Activated T-cell treated with anti-CD3 and anti-CD28 coated beads, Interleukin-2, amount 50 U/mL, for 24 hours (primary cell): ENCODE data around the gene GTF3C2.
"Not testable (repeated sequence)": the region's sequence is repeated elsewhere in the genome, so short reads cannot be mapped to it uniquely, and the experiment has no call there.

Experiments
- DNase-seq: peaks from one replicate; pipeline ENCODE4 v3.0.0-alpha.2; 2020
- H3K27ac Mint-ChIP-seq: 2 replicates; pipeline ENCODE4 v1.8.0; 2020; ENCODE audit warnings: mild to moderate bottlenecking, mixed read lengths
- H3K27me3 Mint-ChIP-seq: 2 replicates; pipeline ENCODE4 v1.8.0; 2020; ENCODE audit warnings: mixed read lengths
- H3K36me3 Mint-ChIP-seq: 2 replicates; pipeline ENCODE4 v1.8.0; 2020; ENCODE audit warnings: low read depth, mixed read lengths
- H3K4me1 Mint-ChIP-seq: 2 replicates; pipeline ENCODE4 v1.8.0; 2020; ENCODE audit warnings: low read depth, mixed read lengths
- H3K4me3 Mint-ChIP-seq: 2 replicates; pipeline ENCODE4 v1.8.0; 2020; ENCODE audit warnings: mild to moderate bottlenecking, moderate library complexity, mixed read lengths
- H3K9me3 Mint-ChIP-seq: 2 replicates; pipeline ENCODE4 v1.8.0; 2020; ENCODE audit warnings: mixed read lengths

Gene GTF3C2

DNA sequence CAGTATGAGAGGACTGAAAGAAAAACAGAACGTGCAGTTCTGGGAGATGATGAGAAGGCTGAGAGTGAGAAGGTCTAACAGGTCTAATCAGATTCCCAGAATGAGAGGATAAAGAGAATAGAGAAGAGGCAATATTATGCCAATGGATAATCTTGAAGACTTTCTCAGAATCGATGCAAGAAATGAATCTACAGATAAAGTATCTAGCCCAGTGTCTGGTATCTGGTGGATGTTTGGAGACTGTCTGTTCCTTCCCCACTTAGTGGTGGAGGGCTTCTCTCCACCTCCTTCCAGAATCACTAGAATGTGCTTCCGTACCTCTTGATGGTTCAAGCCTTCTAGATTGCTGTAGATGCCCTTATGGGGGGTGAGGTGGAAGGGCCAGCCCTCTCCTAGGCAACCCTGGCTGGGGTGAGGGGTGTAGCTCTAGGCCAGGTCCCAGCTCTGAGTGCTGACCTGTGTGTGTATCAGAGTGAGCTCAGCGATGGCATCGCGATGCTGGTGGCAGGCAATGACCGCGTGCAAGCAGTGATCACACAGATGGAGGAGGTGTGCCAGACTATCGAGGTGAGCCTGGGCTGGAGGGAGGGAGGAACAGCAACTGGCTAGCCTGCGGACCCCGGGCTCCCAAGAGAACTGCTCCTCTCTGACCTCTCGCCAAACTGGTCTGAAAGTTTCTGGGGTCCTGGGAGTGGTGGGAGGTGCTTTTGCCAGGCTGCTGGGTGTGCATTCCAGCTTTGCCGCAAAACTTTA lies 51.9 kb downstream of the GTF3C2 start:
- Mint-ChIP-seq H3K9me3 (no peaks in the 10 kb centered on the region), H3K4me3 (no peak overlapping the region), H3K27ac (no peak overlapping the region), H3K36me3 (peaks cover 11% of the 10 kb centered on the region), H3K27me3 (peaks cover 42% of the 10 kb centered on the region), H3K4me1 (peaks cover 12% of the 10 kb centered on the region)
- no peak for DNase-seq

DNA sequence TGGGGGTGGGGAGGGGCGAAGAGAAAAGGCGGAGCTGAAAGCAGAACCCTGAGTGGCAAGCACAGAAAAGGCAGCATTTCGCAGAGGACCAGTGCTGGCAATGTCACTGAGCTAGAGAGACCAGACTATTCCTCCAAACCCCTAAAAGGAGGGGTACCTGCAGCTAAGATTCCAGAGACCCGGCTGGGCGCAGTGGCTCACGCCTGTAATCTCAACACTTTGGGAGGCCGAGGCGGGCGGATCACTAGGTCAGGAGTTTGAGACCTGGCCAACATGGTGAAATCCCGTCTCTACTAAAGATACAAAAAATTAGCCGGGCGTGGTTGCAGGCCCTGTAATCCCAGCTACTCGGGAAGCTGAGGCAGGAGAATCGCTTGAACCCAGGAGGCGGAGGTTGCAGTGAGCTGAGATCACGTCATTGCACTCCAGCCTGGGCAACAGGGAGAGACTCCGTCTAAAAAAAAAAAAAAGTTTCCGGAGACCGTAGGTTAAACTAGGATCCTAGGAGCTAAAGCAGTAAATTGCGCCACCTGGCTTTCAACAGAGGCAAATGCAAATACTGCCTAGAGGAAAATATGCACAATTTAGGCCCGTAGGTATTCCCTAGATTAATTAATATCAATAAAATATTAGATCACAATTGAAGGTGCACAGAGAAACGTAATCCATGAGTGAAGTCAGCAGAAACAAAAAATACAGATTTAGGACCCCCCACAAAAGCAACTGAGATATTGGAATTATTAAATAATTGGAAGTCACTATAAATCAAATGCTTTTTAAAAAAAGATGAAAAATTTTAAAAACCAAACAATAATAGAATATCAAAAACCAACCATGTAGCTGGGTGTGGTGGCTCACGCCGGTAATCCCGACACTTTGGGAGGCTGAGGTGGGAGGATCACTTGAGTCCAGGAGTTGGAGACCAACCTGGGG lies 53.2 kb downstream of the GTF3C2 start:
- peak overlapping the region; percentile 14 for H3K27ac Mint-ChIP-seq
- H3K4me1 Mint-ChIP-seq, result peaks cover 12% of the 10 kb centered on the region
- peak; percentile 60 for DNase-seq
- H3K27me3 Mint-ChIP-seq, result peaks cover 45% of the 10 kb centered on the region
- peak overlapping the region; percentile 60 for H3K4me3 Mint-ChIP-seq
- no peaks in the 10 kb centered on the region for H3K9me3 Mint-ChIP-seq
- peaks cover under 1% of the 10 kb centered on the region for H3K36me3 Mint-ChIP-seq

DNA sequence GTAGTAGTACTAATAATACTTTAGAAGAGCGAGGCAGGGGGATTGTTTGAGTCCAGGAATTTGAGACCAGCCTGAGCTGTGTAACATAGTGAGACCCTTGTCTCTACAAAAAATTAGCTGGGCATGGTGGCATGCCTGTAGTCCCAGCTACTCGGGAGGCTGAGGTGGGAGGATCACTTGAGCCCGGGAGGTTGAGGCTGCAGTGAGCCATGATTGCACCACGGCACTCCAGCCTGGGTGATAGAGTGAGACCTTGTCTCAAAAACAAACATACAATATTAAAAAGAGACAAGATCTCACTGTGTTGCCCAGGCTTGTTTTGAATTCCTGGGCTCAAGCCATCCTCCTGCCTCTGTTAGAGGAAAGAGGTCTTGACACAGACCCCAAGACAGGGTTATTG lies 56.0 kb downstream of the GTF3C2 start:
- not testable (repeated sequence) for DNase-seq, H3K9me3 Mint-ChIP-seq, H3K4me1 Mint-ChIP-seq, H3K27ac Mint-ChIP-seq, H3K36me3 Mint-ChIP-seq, H3K4me3 Mint-ChIP-seq
- peaks cover 30% of the 10 kb centered on the region for H3K27me3 Mint-ChIP-seq

DNA sequence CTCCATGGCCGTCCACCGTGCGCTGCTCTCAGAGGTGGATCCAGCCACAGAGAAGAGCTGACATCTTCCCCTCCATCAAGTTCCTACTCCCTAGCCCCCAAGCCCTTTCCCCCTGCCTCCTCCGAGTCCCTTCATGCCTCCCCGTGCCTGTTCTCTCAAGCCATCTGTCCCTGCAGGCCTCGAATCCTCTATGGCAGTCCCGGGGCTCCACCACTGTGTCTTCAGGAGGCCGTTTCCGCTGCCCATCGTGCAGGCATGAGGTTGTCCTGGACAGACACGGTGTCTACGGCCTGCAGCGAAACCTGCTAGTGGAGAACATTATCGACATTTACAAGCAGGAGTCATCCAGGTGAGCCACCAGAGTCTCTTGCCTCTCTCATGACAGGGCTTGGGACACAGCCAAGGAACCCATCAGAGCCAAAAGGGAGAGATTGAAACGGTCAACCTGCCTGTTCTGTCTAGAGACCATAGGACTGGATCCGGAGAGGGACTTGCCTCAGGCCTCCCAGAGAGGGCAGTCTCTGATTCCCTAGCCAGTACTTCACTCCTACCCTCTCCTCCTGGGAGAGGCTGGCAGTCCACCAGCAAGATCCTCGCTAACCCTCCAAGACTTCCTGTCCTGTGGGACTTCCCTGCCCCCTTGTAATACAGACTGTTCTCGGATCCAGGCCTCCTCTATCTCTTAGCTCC lies 58.0 kb downstream of the GTF3C2 start:
- Mint-ChIP-seq H3K27me3 (peaks cover 16% of the 10 kb centered on the region), H3K4me1 (peaks cover 5% of the 10 kb centered on the region), H3K9me3 (no peaks in the 10 kb centered on the region), H3K27ac (no peak overlapping the region), H3K36me3 (no peaks in the 10 kb centered on the region), H3K4me3 (no peak overlapping the region)
- no peak for DNase-seq

DNA sequence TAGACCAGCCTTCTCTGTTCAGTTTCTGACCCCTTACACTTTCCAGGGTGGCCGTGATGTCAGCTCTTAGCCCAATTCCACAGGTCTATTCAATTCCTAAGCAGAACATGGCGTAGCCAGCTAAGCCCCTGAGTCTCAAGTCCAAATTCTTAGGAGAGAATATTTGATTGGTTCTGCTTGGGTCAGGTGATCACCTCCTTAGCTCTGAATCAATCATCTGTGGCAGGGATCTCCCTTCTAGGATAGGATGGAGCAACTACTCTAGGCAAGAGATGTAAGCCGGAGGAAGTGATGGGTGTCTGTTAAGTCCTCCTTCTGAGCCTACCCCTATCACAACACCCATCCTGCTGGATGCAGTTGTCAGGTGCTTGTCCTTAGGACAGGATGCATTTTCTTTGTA lies 59.4 kb downstream of the GTF3C2 start:
- Mint-ChIP-seq H3K27me3 (peaks cover 24% of the 10 kb centered on the region), H3K9me3 (no peaks in the 10 kb centered on the region), H3K36me3 (no peaks in the 10 kb centered on the region), H3K27ac (no peak overlapping the region), H3K4me3 (no peak overlapping the region), H3K4me1 (no peaks in the 10 kb centered on the region)
- no peak for DNase-seq

DNA sequence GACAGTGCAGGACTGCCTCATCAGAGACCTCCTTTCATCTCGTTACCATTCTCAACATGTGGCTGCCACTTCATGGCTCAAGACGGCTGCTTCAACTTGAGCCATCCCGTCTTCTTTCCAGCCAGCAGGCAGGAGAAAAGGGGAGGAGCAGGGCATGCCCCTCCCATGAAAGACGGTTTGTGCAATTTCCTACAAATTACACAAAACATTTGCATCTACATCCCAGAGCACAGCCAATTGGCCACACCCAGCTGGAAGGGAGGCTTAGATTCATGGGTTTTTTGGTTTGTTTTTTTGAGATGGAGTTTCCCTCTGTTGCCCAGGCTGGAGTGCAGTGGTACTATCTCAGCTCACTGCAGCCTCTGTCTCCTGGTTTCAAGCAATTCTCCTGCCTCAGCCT lies 60.1 kb downstream of the GTF3C2 start:
- Mint-ChIP-seq H3K4me1 (no peaks in the 10 kb centered on the region), H3K27ac (no peak overlapping the region), H3K36me3 (no peaks in the 10 kb centered on the region), H3K27me3 (peaks cover 32% of the 10 kb centered on the region), H3K9me3 (no peaks in the 10 kb centered on the region), H3K4me3 (no peak overlapping the region)
- DNase-seq, result no peak

DNA sequence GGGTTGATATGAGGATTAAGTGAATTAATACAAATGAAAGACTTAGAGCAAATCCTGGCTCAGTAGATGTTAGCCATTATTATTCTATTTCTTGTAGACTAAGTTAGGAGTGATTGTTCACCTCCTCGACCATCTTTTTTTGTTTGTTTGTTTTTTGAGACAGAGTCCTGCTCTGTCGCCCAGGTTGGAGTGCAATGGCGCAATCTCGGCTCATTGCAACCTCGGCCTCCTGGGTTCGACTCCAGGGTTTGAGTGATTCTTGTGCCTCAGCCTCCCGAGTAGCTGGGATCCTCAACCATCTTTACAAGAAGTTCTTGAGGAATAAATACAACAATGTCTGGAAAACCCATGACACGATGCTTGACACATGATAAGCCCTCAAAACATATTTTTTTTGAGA lies 61.6 kb downstream of the GTF3C2 start:
- Mint-ChIP-seq H3K4me1 (no peaks in the 10 kb centered on the region), H3K27me3 (peaks cover 33% of the 10 kb centered on the region), H3K9me3 (no peaks in the 10 kb centered on the region), H3K27ac (no peak overlapping the region), H3K4me3 (no peak overlapping the region), H3K36me3 (no peaks in the 10 kb centered on the region)
- no peak for DNase-seq

DNA sequence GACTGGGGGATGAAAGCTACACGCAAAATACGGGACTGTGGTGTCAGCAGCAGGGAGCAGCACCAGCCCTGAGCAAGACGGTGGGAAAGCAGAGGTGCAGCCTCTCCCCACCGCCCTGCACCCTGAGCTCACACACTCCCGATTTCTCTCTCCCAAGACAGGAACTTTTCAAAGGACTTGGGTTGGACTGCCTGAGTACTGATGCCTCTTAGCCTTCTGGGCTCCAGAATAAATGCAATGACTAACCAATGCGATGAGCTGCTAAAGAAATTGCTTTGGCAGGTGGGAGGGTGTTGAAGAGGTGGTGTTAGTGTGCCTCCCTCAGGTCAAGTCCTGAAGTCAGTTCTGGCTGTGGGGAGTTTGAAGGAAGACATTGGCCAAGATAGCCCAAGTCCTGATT lies 64.7 kb downstream of the GTF3C2 start:
- DNase-seq, result no peak
- Mint-ChIP-seq H3K9me3 (no peaks in the 10 kb centered on the region), H3K27ac (no peak overlapping the region), H3K4me3 (no peak overlapping the region), H3K27me3 (peaks cover 24% of the 10 kb centered on the region), H3K4me1 (no peaks in the 10 kb centered on the region), H3K36me3 (no peaks in the 10 kb centered on the region)

DNA sequence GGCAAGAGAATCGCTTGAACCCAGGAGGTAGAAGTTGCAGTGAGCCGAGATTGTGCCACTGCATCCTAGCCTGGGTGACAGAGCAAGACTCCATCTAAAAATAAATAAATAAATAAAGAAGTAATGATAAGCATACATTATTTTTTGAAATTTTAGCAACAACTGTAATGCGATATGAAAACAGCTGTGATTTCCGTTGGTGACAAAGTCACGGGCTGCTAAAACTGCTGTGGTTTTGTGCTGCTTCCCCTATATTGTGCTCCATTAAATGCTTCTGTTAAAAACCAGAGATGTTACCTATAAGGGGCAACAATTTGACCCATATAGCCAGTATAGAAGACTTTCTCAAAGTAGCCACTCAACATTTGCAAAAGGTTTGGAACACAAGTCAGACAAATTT lies 66.0 kb downstream of the GTF3C2 start:
- DNase-seq, result no peak
- Mint-ChIP-seq H3K9me3 (no peaks in the 10 kb centered on the region), H3K27me3 (peaks cover 19% of the 10 kb centered on the region), H3K27ac (no peak overlapping the region), H3K4me1 (no peaks in the 10 kb centered on the region), H3K36me3 (no peaks in the 10 kb centered on the region), H3K4me3 (no peak overlapping the region)

DNA sequence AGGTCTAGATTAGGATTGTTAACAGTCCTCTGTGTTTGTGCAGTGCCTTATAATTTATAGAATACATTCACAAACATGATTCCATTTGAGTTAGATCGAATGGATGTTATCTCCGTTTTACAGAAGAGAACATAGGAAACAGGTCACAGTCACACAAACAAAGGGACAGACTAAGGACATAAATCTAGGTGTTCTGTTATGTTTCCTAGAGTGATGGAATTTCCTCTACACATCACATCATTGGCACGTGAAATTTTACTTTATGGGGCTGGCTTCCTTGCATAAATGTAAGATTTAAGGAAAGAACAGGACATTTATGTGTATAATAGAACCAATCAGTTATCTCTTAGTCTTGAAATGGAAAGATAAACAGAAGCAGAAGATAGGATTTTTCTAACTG lies 68.0 kb downstream of the GTF3C2 start:
- DNase-seq, result no peak
- Mint-ChIP-seq H3K36me3 (no peaks in the 10 kb centered on the region), H3K4me1 (no peaks in the 10 kb centered on the region), H3K9me3 (no peaks in the 10 kb centered on the region), H3K27ac (no peak overlapping the region), H3K27me3 (peaks cover 19% of the 10 kb centered on the region), H3K4me3 (no peak overlapping the region)

DNA sequence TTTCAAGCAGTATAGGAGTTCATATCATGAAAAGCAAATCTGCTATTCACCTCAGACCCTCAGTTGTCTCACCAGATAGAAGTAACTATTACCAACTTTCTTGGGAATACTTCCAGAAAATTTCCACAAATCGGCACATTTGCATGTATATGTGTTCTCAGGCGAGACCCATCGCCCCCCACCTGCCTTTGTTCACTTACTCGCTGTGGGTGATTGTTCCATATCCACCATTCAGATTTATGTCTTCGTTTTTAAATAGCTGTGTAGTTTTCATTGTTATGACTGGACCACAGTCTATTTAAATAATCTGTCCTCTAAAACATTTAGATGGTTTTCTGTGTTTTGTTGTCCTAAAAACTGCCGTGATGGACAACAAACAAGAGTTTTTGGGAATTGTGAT lies 71.1 kb downstream of the GTF3C2 start:
- H3K27me3 Mint-ChIP-seq, result peaks cover 22% of the 10 kb centered on the region
- DNase-seq, result no peak
- no peaks in the 10 kb centered on the region for H3K36me3 Mint-ChIP-seq
- H3K4me1 Mint-ChIP-seq, result no peaks in the 10 kb centered on the region
- H3K4me3 Mint-ChIP-seq, result no peak overlapping the region
- H3K27ac Mint-ChIP-seq, result no peak overlapping the region
- no peaks in the 10 kb centered on the region for H3K9me3 Mint-ChIP-seq

DNA sequence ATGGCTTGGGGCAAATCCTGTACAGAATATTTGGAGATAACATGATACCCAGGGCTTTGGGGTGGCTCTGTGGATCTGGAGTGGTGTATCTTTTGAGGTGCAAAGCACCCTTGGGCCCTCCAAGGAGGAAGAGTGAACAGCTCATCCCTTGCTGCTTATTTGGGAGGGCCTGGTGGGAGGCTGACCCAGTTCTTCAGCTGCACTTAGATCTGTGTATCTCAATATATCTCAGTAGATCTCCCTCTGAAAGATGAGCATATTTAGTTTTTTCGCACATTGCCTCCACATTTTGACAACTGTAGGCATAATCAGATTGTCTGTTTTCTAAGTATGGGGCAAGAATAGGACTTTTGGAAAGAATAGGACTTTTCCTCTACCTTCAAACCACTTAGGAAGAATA lies 71.6 kb downstream of the GTF3C2 start:
- Mint-ChIP-seq H3K4me1 (peaks cover under 1% of the 10 kb centered on the region), H3K36me3 (no peaks in the 10 kb centered on the region), H3K4me3 (no peak overlapping the region), H3K27me3 (peaks cover 22% of the 10 kb centered on the region), H3K9me3 (no peaks in the 10 kb centered on the region), H3K27ac (no peak overlapping the region)
- DNase-seq, result no peak

DNA sequence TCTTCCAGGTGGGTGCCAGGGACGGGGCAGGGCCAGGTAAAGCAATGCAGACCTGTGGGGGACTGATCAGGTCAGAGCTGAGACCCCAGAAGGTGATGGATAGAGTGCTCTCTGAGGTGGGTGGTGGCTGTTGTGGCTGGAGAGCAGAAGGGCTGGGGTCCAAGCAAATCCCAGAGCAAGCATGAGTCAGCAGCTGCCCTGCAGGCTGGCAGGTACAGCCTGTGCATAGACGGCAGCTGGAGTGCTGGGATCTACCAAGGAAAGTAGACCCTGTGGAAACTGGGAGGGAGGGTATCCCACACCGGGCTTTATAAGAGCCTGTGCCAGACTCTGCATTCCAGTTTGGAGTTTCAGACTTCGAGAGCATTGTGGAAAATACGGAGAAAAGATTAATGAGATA lies 73.7 kb downstream of the GTF3C2 start:
- peaks cover 4% of the 10 kb centered on the region for H3K4me1 Mint-ChIP-seq
- H3K36me3 Mint-ChIP-seq, result no peaks in the 10 kb centered on the region
- no peak overlapping the region for H3K4me3 Mint-ChIP-seq
- H3K9me3 Mint-ChIP-seq, result no peaks in the 10 kb centered on the region
- no peak for DNase-seq
- no peak overlapping the region for H3K27ac Mint-ChIP-seq
- peaks cover 25% of the 10 kb centered on the region for H3K27me3 Mint-ChIP-seq

DNA sequence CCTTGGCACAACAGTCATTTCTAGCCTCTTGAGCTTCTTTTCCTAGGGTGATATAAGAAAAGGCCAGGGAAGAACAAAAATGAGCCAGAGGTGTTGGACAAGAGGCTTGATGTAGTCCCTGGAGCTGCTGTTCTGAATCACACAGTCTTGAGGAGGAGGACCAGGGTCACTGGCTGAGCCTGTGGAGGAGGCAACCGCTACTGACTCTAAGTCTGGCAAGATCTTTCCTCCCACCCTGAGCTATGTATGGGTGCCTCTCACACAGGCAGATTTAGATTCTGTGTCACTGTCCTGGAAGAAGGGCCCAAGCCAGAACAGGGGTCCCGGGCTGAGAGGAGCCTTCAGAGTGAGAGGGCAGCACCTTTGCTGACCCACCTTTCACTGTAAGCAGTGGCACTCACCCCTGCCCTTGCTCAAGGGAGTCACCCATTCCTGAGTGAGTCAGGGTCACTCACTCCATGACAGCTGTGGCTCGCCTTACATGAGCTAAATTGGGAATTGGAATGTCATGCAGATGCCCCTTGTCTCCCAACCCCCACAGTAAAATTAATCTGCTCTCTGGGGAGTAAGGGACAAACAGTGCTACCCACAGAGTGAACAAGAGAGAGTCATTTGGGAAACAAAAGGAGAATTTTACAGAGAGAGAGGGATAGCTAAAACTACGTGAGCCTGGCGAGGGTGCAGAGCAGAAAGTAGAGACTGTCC lies 74.6 kb downstream of the GTF3C2 start, which contains the start of gene TRIM54:
Gene TRIM54, plus strand, starts transcription at position 575 of the 705 bp plus-strand sequence. CDS start 303 bp downstream, outside the sequence.
- H3K4me3 Mint-ChIP-seq, result no peak within 1 kb of the TSS
- H3K36me3 Mint-ChIP-seq, result no peaks in the 10 kb centered on the region
- H3K27me3 Mint-ChIP-seq, result peaks cover 31% of the 10 kb centered on the region
- H3K27ac Mint-ChIP-seq, result no peak within 1 kb of the TSS
- no peak for DNase-seq
- H3K4me1 Mint-ChIP-seq, result peaks cover 4% of the 10 kb centered on the region
- no peaks in the 10 kb centered on the region for H3K9me3 Mint-ChIP-seq
